Naive thymus-derived CD4-positive, alpha-beta T cell (primary cell): ENCODE measurements around the gene AVPR1B. TPM values are rescaled to one million over a fixed set of nuclear protein-coding genes. Genes with fewer than 3 reads are reported as not detected.

ENCODE experiments used
- ATAC-seq: fragments of 150-1000 bp; cut with Tn5 transposase; 2 replicates; pipeline ENCODE4 v1.10.0; 2021; ENCODE audit warnings: mild to moderate bottlenecking, moderate library complexity
- CTCF ChIA-PET: fragments of 350-600 bp; sonication (Branson Sonifier 250); formaldehyde crosslinking; loops from one replicate; lab custom pipeline; 2021; ENCODE audit warnings: antibody characterized with exemption; lab: Charles Lee
- POLR2A ChIA-PET: fragments of 350-600 bp; sonication (Branson Sonifier 250); formaldehyde crosslinking; loops from one replicate; lab custom pipeline; 2021; ENCODE audit warnings: antibody characterized with exemption, inconsistent platforms; lab: Charles Lee
- DNase-seq, 9 donors: peaks; one replicate each; pipeline versions ENCODE4 v3.0.0 to v3.0.0-alpha.2; 2020 to 2022; ENCODE audit warnings: mixed read lengths in 1 of 9
- H3K27ac ChIP-seq: one replicate; pipeline ENCODE4 v1.7.0; 2013; ENCODE audit warnings: mild to moderate bottlenecking, low read depth, low read length, moderate library complexity
- H3K27me3 ChIP-seq, 2 donors: one replicate each; pipeline ENCODE4 v1.7.0; 2013; ENCODE audit warnings: low read length in 2 of 2, mild to moderate bottlenecking in 2 of 2, moderate library complexity in 2 of 2; ENCODE audit not compliant: control insufficient read depth in 2 of 2, insufficient read depth in 2 of 2
- H3K36me3 ChIP-seq, 3 experiments: 1 replicate in 2 of 3; 2 replicates in 1 of 3; pipeline ENCODE4 v1.7.0; 2013; ENCODE audit warnings: low read length in 3 of 3, mild to moderate bottlenecking in 3 of 3, moderate library complexity in 1 of 3; ENCODE audit not compliant: insufficient read depth in 3 of 3, control insufficient read depth in 2 of 3
- H3K4me1 ChIP-seq, 2 donors: one replicate each; pipeline ENCODE4 v1.7.0; 2013; ENCODE audit warnings: low read length in 2 of 2, mild to moderate bottlenecking in 2 of 2, moderate library complexity in 1 of 2; ENCODE audit not compliant: control insufficient read depth in 2 of 2, insufficient read depth in 2 of 2
- H3K4me3 ChIP-seq: 2 replicates; pipeline ENCODE4 v1.7.0; 2013; ENCODE audit warnings: mild to moderate bottlenecking, low read length
- H3K9me3 ChIP-seq, 3 experiments: 1 replicate in 2 of 3; 2 replicates in 1 of 3; pipeline ENCODE4 v1.7.0; 2013; ENCODE audit warnings: low read length in 3 of 3; ENCODE audit not compliant: control insufficient read depth in 2 of 3
- H3K27ac Mint-ChIP-seq, 9 donors: one replicate each; pipeline ENCODE4 v1.8.0; 2020 to 2022; ENCODE audit warnings: mixed read lengths in 9 of 9, mild to moderate bottlenecking in 8 of 9, moderate library complexity in 5 of 9, inconsistent platforms in 2 of 9
- H3K27me3 Mint-ChIP-seq, 5 donors: one replicate each; pipeline ENCODE4 v1.8.0; 2021 to 2022; ENCODE audit warnings: mixed read lengths in 5 of 5, mild to moderate bottlenecking in 1 of 5
- H3K36me3 Mint-ChIP-seq, 5 donors: one replicate each; pipeline ENCODE4 v1.8.0; 2020 to 2022; ENCODE audit warnings: mixed read lengths in 5 of 5, mild to moderate bottlenecking in 3 of 5, inconsistent platforms in 1 of 5
- H3K4me1 Mint-ChIP-seq, 7 donors: one replicate each; pipeline ENCODE4 v1.8.0; 2020 to 2022; ENCODE audit warnings: mixed read lengths in 7 of 7, mild to moderate bottlenecking in 3 of 7, inconsistent platforms in 1 of 7
- H3K4me3 Mint-ChIP-seq, 10 donors: one replicate each; pipeline ENCODE4 v1.8.0; 2020 to 2022; ENCODE audit warnings: mild to moderate bottlenecking in 10 of 10, mixed read lengths in 10 of 10, moderate library complexity in 6 of 10, inconsistent platforms in 2 of 10
- H3K9me3 Mint-ChIP-seq, 11 donors: one replicate each; pipeline ENCODE4 v1.8.0; 2020 to 2022; ENCODE audit warnings: mixed read lengths in 11 of 11, mild to moderate bottlenecking in 4 of 11, inconsistent platforms in 1 of 11, moderate library complexity in 1 of 11
- intact Hi-C, 2 donors: fragments of 100-400 bp; cut with micrococcal nuclease; formaldehyde crosslinking; loops; one replicate each; pipeline ENCODE4 v1.15.1; 2023
- polyA plus RNA-seq, 2 donors: library from polyadenylated mRNA; unstranded; fragments of 300-500 nt; fragmentation: Illumina TruSeq; gene quantifications; one replicate each; pipeline ENCODE4 v1.2.3, GENCODE V29; 2021
- total RNA-seq, 6 experiments: library from RNA in 5 of 6; stranded (reverse) in 5 of 6; gene quantifications; 1 replicate in 5 of 6; 2 replicates in 1 of 6; pipeline ENCODE4 v1.2.3 and lab custom pipeline; 2021 to 2026

The AVPR1B gene
- total and polyA plus RNA-seq, 7 experiments from 2014 or later = 0.27 TPM; not detected in 6

GRCh38 chr1:206087091-206087490, 30.1 kb downstream of the AVPR1B start:
- Histone ChIP-seq H3K36me3 (no peaks in the 10 kb centered on the region), H3K4me3 (no peak overlapping the region), H3K9me3 (no peaks in the 10 kb centered on the region), H3K4me1 (no peaks in the 10 kb centered on the region), H3K27ac (no peak overlapping the region), H3K27me3 (no peaks in the 10 kb centered on the region)
- Mint-ChIP-seq H3K27ac (no peak overlapping the region), H3K27me3 (peaks cover 0 to 49% (median 0%) of the 10 kb centered on the region in 5 donors), H3K36me3 (no peaks in the 10 kb centered on the region), H3K4me3 (no peak overlapping the region), H3K4me1 (peaks cover 0 to 3% (median 0%) of the 10 kb centered on the region in 7 donors), H3K9me3 (no peaks in the 10 kb centered on the region)
- ATAC-seq (no peak), DNase-seq (no peak)
- POLR2A ChIA-PET = no interaction called here
- intact Hi-C loops = no loop called here
- CTCF ChIA-PET = no interaction called here

DNA sequence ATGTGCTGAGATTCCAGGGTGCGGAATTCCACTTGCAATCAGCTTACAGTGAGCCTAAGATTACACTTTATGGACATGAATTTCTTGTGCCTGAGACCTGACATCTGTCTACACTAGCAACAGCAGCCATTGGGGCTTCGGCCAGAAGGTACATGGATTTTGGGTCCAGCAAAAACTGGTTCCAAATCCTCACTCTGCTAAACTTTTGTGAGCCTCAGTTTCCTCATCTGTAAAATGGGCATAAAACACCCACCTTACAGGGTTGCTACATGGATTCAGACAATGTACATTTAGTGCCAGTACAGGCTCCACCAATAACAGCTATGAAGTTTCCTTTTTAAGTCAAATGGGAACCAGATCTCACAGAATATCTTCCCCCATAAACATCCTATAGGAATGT, 33.4 kb downstream of the AVPR1B start:
- DNase-seq = no peak

GRCh38 chr1:206082831-206083695, 34.1 kb downstream of the AVPR1B start:
- no peaks in the 10 kb centered on the region for H3K27me3 ChIP-seq
- no peaks in the 10 kb centered on the region for H3K36me3 Mint-ChIP-seq
- peak; percentile 29 for ATAC-seq
- H3K36me3 ChIP-seq = no peaks in the 10 kb centered on the region
- no peaks in the 10 kb centered on the region for H3K9me3 ChIP-seq
- no peak overlapping the region for H3K4me3 Mint-ChIP-seq
- H3K27ac ChIP-seq = no peak overlapping the region
- H3K9me3 Mint-ChIP-seq = no peaks in the 10 kb centered on the region
- H3K4me1 ChIP-seq = peaks cover 11% of the 10 kb centered on the region in 2 donors
- peak overlapping the region in 2 of 9 donors; percentile 33 to 49 for H3K27ac Mint-ChIP-seq
- DNase-seq = no peak
- intact Hi-C loops = no loop called here
- H3K4me3 ChIP-seq = no peak overlapping the region
- CTCF ChIA-PET = interaction anchor here (1.2 to 1.6 kb wide), 2 partner anchors 14 to 22 kb away, joined by 3 read pairs; no protein-coding TSS in a partner anchor
- POLR2A ChIA-PET = interaction anchor here (0.7 to 0.8 kb wide), 2 partner anchors 23 to 122 kb away, joined by 3 to 4 read pairs; no protein-coding TSS in a partner anchor
- peaks cover 0 to 46% (median 0%) of the 10 kb centered on the region in 5 donors for H3K27me3 Mint-ChIP-seq
- peaks cover 14 to 19% (median 17%) of the 10 kb centered on the region in 7 donors for H3K4me1 Mint-ChIP-seq

More for the DNA sequence above, 33.4 kb downstream of the AVPR1B start:
- CTCF ChIA-PET = interaction anchor here (1.2 to 1.6 kb wide), 2 partner anchors 14 to 21 kb away, joined by 3 read pairs; no protein-coding TSS in a partner anchor
- no peaks in the 10 kb centered on the region for H3K36me3 ChIP-seq
- Mint-ChIP-seq H3K9me3 (no peaks in the 10 kb centered on the region), H3K4me1 (peaks cover 14 to 19% (median 17%) of the 10 kb centered on the region in 7 donors), H3K4me3 (no peak overlapping the region), H3K36me3 (no peaks in the 10 kb centered on the region), H3K27me3 (peaks cover 0 to 46% (median 0%) of the 10 kb centered on the region in 5 donors), H3K27ac (no peak overlapping the region)
- H3K9me3 ChIP-seq = no peaks in the 10 kb centered on the region
- no peak overlapping the region for H3K27ac ChIP-seq
- no peak overlapping the region for H3K4me3 ChIP-seq
- no peaks in the 10 kb centered on the region for H3K27me3 ChIP-seq
- no peak for ATAC-seq
- peaks cover 11% of the 10 kb centered on the region in 2 donors for H3K4me1 ChIP-seq
- intact Hi-C loops = no loop called here
- POLR2A ChIA-PET = no interaction called here

DNA sequence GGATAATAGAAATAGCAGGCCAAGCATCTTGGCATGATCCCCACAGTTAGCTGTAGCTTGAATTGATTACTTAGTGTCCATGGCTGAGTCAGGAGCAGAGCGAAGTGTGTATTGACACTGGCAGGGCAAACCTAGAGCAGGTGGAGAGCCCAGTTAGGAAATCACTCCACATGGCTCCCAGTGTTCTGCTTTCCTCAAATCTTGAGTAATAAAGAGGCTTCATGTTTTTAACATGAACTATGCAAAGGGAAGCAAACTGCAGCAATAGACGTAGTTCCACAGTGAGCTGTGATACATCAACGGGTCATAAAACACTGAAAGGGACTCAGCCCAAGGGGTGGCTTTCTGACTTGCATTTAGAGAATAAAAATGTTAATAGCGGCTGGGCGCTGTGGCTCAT, 35.3 kb downstream of the AVPR1B start:
- H3K27ac ChIP-seq = no peak overlapping the region
- ChIA-PET POLR2A (no interaction called here), CTCF (no interaction called here)
- peak; percentile 38 for ATAC-seq
- no peaks in the 10 kb centered on the region for H3K27me3 ChIP-seq
- H3K9me3 ChIP-seq = no peaks in the 10 kb centered on the region
- Mint-ChIP-seq H3K27ac (no peak overlapping the region), H3K4me1 (peaks cover 14 to 19% (median 17%) of the 10 kb centered on the region in 7 donors), H3K27me3 (peaks cover 0 to 45% (median 0%) of the 10 kb centered on the region in 5 donors), H3K9me3 (no peaks in the 10 kb centered on the region), H3K36me3 (no peaks in the 10 kb centered on the region), H3K4me3 (no peak overlapping the region)
- peaks cover 11% of the 10 kb centered on the region in 2 donors for H3K4me1 ChIP-seq
- H3K36me3 ChIP-seq = no peaks in the 10 kb centered on the region
- no peak for DNase-seq
- no peak overlapping the region for H3K4me3 ChIP-seq
- intact Hi-C loops = no loop called here

DNA sequence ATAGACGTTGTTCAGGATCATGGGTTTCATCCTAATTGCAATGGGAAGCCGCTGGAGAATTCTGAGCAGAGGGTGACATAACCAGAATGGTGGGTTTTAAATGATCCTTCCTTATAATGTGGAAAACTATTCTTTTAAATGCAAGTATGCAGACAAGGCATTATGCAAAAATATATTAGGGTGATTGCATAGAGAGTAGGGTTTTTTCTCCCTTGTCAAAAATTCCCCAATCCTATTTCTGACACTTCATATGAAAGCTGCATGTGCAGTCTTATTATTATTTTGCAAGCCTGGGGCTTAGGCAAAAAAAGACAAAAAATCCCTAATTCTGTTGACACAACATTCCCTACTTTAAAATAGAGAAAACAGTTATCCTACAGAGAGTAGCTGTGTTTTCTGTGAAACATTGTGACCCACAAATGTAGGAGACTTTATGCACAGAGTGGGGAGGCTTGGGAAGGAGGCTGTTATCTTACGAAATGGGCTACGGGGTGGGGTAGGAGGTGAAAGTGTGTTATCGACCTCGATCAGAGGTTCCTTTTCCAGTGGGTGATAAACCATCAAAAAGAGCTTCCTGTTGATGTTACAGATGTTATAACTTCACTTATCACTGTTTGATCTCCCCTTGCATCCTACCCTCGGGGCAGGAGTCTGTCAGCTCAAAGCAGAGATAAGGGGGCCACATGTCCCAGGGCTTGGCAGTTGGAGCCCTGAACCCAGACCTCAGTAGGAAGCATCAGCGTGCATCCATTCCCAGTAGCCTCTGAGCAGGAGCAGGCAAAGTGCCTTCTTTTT, 37.0 kb downstream of the AVPR1B start:
- peaks cover 11% of the 10 kb centered on the region in 2 donors for H3K4me1 ChIP-seq
- no peak overlapping the region for H3K4me3 ChIP-seq
- H3K27ac Mint-ChIP-seq = peak overlapping the region in 2 of 9 donors; percentile 6 to 7
- intact Hi-C loops = no loop called here
- H3K4me3 Mint-ChIP-seq = peak overlapping the region in 9 of 10 donors; percentile 8 to 52 (median 43)
- H3K9me3 ChIP-seq = no peaks in the 10 kb centered on the region
- H3K9me3 Mint-ChIP-seq = no peaks in the 10 kb centered on the region
- ATAC-seq (peak; percentile 16), DNase-seq (peak in 1 of 9 donors; percentile 6)
- H3K36me3 ChIP-seq = no peaks in the 10 kb centered on the region
- ChIA-PET CTCF (interaction anchor here (1.1 kb wide), 1 partner anchor 50 kb away, joined by 6 read pairs; no protein-coding TSS in a partner anchor), POLR2A (no interaction called here)
- H3K27ac ChIP-seq = no peak overlapping the region
- peaks cover 14 to 19% (median 17%) of the 10 kb centered on the region in 7 donors for H3K4me1 Mint-ChIP-seq
- peaks cover 0 to 52% (median 0%) of the 10 kb centered on the region in 5 donors for H3K27me3 Mint-ChIP-seq
- H3K27me3 ChIP-seq = no peaks in the 10 kb centered on the region
- no peaks in the 10 kb centered on the region for H3K36me3 Mint-ChIP-seq

GRCh38 chr1:206079135-206079534, 38.1 kb downstream of the AVPR1B start:
- H3K27ac ChIP-seq = no peak overlapping the region
- Mint-ChIP-seq H3K9me3 (no peaks in the 10 kb centered on the region), H3K4me1 (peaks cover 14 to 19% (median 17%) of the 10 kb centered on the region in 7 donors), H3K36me3 (no peaks in the 10 kb centered on the region), H3K27ac (no peak overlapping the region), H3K4me3 (no peak overlapping the region), H3K27me3 (peaks cover 0 to 55% (median 0%) of the 10 kb centered on the region in 5 donors)
- H3K9me3 ChIP-seq = no peaks in the 10 kb centered on the region
- ChIA-PET CTCF (interaction anchor here (1.1 kb wide), 1 partner anchor 49 kb away, joined by 6 read pairs; no protein-coding TSS in a partner anchor), POLR2A (no interaction called here)
- peaks cover 11% of the 10 kb centered on the region in 2 donors for H3K4me1 ChIP-seq
- no peak overlapping the region for H3K4me3 ChIP-seq
- intact Hi-C loops = loop anchor here in 1 of 2 donors (5.0 kb wide), 1 partner anchor 47 kb away; no protein-coding TSS in a partner anchor
- no peaks in the 10 kb centered on the region for H3K36me3 ChIP-seq
- no peak for DNase-seq
- no peaks in the 10 kb centered on the region for H3K27me3 ChIP-seq
- no peak for ATAC-seq
